HG03025 (cell line): Measurements from ENCODE around the gene KDM5B.

Experiments
- ATAC-seq: cut with Tn5 transposase; IDR thresholded peaks from one replicate; pipeline ENCODE4 v1.9.1; 2021; ENCODE audit warnings: mild to moderate bottlenecking, moderate library complexity; ENCODE audit not compliant: unreplicated experiment, low FRiP score

Gene KDM5B

DNA sequence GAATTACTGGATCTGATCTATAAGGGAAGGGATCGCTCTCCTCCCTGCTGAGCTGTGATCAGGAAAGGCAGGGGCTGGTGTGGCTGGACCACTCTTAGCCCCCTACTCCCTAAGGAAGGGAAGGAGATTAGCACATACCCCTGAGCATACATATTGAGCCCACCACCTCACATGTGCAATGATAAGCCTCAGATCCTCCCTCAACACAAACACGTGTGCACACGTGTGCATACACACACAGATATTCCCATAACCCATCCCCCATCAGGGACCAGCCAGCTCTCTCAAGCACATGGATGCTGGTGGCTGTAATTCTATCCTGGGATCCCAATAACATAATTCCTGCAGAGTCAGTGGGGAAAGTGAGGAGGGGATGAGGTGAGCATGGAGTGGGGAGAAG, 119.1 kb downstream of the KDM5B start:
- no peak for ATAC-seq

DNA sequence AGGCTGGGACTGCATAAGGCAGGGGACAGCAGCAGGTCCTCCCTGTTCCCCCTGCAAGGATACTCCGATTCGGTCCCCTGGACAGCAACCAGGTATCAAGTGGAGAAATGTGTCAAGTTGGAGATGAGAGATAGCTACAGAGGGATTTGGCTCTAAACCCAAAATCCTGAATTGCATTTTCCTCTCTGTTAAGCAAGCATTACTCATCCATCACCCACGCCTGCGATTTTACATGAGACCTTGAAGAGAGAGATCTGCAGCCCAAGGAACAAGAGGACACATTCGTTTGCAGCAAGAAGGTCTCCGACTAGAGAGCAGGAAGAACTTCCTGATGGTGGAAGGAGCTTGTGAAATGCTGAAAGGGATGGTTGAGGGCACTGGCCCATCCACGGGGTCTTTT, 119.8 kb downstream of the KDM5B start:
- no peak for ATAC-seq

DNA sequence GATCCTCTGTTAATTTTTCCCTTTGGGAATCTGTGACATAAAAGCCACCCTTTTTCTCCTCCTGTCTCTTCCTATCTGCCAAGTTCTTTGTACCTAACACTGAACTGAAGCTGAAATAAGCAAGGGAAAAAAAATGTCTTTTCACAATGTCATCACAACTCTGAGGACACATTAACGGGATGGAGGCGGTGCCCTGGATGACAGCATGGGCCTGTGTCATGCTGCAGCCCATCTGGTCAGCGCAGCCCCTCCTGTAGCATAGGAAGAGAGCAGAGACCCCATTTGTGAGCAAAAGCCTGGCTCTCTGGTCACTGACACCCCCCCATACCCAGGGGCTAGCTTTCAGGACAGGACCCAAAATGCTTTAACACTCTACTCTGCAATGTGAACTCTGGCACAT, 120.4 kb downstream of the KDM5B start:
- ATAC-seq, result no peak

DNA sequence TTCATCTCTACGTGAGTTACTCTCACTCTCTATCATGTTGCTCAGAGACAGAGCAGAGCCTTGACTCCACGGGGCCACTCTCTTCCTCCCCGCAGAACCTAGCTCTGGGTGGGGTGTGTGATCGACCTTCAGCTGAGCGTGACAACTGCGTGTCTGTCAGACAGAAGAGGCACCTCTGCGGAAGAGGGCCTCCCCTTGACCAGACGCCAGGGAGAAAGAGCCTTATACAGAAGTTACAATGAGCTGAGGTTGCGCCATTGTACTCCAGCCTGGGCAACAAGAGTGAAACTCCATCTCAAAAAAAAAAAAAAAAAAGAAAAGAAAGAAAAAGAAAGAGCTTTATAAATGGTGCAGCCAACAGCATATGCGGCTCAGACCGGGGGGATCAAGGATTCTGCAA, 120.9 kb downstream of the KDM5B start:
- ATAC-seq, result no peak

DNA sequence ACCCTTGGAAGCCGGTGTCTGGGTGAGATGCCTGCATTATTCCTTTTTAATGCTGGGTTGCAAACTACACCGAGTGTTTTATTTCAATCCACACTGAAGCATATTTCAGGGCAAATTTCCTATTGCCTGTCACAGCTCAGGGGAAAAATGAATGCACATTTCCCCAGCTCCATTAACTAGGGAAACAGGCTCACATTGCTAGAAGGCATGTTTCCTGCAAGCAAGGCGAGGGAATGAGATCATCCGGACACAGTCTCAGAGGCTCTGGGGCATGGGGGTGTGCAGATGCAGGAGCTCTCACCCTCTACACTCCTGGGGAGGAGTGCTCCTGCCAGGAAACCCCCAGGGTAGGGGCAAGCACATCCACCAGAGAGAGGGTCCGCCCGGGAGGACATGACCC, 122.6 kb downstream of the KDM5B start:
- ATAC-seq, result no peak

DNA sequence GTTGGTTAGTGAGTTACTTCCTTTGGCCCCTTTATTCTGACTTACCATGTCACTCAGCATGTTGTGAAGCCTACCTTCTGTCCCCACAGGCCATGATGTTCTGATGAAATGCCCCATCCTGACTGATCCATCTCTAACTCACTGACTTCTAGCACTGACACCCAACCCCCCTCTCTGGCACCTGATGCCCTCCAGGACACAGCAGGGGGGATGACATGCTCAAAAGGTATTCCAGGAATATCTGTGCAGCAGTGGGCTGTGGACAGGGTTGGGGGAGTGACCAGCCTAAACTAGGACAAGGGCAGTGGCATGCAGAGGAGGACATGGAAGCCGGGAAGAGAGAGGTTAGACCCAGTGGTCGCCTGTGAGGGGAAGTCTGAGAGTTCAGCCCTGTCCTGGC, 123.5 kb downstream of the KDM5B start:
- ATAC-seq, result no peak

DNA sequence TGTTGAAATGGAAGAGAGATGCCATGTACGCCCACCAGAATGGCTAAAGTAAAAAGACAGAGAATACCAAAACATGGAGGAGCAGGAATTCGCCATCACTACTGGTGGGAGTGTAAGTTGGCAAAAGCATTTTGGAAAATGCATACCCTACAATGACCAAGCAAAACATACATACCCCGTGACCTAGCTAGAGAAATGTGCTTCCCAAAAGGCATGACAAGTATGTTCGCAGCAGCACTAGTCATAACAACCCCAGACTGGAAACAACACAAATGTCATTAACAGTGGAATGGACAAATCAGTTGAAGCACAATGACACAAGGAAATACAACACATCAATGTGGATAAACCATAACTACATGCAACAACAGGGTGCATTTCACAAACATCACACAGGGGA, 125.2 kb downstream of the KDM5B start:
- no peak for ATAC-seq

DNA sequence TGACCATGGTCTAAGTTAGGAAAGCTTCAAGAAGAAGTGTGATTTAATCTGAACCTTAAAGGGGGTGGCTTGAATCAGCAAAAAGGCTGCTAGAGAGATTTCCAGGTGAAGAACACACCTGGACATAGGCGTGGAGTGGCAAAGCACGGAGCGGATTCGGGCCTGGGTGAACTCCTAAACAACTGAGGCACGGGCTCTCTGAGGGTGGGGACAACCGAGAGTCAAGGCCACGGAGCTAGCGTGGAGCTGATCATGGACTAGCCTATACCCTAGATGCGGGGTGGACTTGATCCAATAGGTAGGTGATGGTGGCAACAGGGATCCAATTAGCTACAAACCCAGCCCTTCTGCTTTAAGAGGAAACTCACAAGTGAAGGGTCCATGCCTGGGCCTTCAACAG, 125.7 kb downstream of the KDM5B start:
- no peak for ATAC-seq

DNA sequence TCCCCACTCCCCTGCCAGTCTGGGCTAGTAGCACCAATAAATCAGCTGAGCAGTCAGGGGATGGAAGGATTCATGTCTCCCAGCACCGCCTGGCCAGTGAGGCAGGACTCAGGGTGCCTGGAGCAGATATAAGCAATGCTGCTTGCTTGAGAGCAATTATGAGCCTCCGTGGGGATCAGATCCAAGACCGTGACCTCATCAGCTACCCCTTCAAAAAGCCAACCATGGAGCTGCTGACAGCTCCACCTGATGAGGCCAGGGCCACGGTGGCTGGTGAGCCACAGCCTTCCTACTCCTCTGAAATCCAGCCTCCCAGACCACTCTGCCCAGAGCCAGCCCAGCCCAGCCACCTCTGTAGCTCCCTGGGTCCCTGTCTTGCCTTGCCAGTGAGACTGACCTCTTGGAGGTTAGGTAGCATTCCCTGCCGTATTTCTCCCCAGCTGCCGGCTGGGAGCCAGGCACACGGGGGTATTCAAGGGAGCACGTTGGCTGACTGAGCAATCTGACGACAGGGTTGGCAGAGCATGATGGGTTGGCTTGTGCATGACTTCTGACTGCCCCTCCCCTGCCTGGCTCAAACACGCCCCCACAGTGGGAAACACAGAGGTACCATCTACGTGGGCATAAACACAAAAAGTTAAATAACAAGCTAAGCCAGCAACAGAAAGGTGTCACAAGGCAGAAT, 126.3 kb downstream of the KDM5B start:
- no peak for ATAC-seq

DNA sequence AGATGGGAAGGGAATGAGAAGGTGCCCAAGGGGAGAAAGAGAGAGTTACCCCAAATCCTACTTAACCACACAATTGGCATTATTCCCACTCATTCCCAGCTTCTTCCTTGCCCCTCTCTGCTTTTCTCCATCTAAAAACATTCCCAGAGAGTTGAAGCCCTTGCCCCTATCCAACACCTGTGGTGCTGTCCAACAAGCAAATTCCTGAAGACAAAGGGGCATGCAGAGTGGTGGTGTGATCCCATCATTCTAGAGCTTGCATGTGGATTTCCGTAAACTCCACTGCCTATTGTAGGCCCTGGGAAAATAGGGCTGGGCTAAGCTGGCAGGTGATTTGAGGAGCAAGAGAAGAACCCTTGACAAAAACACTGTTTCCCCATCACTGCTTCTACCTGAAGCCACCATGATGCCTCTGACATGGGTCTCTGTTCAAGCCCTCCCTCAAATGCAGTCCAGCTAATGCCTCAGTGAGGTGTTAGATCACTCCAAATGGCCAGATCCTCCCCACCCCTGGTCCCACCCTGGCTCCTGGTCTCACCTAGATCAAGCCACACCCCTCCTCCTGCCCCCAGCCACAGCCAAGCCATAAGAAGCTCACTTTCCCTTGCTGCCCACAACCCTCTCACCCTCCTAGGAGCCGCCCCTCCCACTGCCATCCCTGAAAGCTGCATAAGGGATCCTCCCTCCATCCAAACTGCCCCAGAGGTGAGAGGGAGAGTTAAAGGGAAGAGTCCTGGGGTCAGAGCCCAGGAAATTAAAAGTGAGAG, 127.5 kb downstream of the KDM5B start:
- ATAC-seq, result no peak

DNA sequence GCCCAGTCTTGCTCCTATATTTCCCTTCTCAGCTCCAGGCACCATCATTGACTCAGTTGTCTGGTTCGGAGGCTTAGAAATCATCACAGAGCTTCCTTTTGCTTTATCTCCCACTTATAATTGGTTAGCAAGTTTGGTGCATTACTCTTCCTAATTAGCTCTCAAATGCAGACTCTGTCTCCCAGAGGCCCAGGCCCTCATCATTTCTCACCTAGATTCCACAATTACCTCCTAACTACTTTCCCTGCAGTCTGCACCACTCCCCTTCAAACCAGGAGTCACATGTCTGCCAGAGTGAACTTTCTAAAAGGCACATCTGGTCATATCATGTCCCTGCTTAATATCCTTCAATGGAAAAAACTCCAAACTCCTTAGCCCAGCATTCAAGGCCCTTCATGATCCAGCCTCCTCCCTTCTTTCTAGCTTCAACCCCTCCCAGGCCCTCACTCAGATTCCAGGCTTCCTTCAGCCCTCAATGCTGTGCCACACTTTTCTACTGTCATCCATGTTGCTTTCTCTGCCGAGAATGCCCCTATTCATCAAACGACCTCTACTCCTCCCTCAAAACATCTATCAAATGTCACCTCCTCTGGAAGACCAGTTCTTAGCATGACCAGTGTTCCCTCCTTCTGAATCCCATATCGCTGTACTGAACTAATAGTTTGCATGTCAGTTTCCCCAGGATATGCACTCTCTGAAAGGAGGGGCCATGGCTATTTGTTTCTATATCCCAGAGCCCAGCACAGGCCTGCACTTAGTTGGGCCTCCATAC, 128.6 kb downstream of the KDM5B start:
- ATAC-seq, result no peak

DNA sequence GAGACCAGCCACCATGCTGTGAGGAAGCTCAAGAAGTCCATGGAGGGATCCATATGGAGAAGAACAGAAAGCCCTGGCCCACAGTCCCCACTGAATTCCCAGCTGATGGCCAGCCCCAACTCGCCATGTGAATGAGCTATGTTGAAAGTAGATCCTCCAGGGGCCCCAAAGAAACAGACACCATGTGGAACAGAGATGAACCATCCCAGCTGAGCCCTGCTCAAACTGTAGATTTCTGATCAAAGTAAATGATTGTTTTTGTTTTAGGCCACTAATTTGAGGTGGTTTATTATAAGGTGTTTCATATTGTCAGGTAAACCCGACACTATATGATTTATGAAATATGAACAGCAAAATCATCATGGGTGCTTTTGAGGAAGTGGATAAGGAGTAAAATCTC, 130.8 kb downstream of the KDM5B start:
- ATAC-seq, result no peak
